ENCODE results near the gene FBXW7. TPM values are rescaled to one million over a fixed set of nuclear protein-coding genes. Genes with fewer than 3 reads are reported as not detected.

The FBXW7 gene
- total RNA-seq, 1 donor from 2014 or later, result 37.8 TPM

- no peaks in the 10 kb centered on the region for H3K9me3 Mint-ChIP-seq
- intact Hi-C loops (cut with micrococcal nuclease), result loop anchor here (2.0 kb wide), 1 partner anchor 185 kb away; no protein-coding TSS in a partner anchor
- H3K36me3 Mint-ChIP-seq (ENCODE audit: low read depth), result peaks cover 3% of the 10 kb centered on the region
- H3K4me3 Mint-ChIP-seq (ENCODE audit: low read depth), result no peak overlapping the region
- no peak overlapping the region for H3K27ac Mint-ChIP-seq
- H3K27me3 Mint-ChIP-seq (ENCODE audit: low read depth), result no peaks in the 10 kb centered on the region
- H3K4me1 Mint-ChIP-seq (ENCODE audit: low read depth), result peaks cover 29% of the 10 kb centered on the region
- no peak for DNase-seq (ENCODE audit: low spot score)
Observed at GRCh38 chr4:152455311-152455710, 80.6 kb downstream of the FBXW7 start.

- intact Hi-C loops (cut with micrococcal nuclease), result loop anchor here (2.0 kb wide), 1 partner anchor 186 kb away; no protein-coding TSS in a partner anchor
- H3K4me1 Mint-ChIP-seq (ENCODE audit: low read depth), result peaks cover 27% of the 10 kb centered on the region
- no peaks in the 10 kb centered on the region for H3K9me3 Mint-ChIP-seq
- no peak overlapping the region for H3K4me3 Mint-ChIP-seq (ENCODE audit: low read depth)
- peaks cover 3% of the 10 kb centered on the region for H3K36me3 Mint-ChIP-seq (ENCODE audit: low read depth)
- H3K27me3 Mint-ChIP-seq (ENCODE audit: low read depth), result no peaks in the 10 kb centered on the region
- H3K27ac Mint-ChIP-seq, result no peak overlapping the region
- no peak for DNase-seq (ENCODE audit: low spot score)
Observed at GRCh38 chr4:152454398-152455011, 81.4 kb downstream of the FBXW7 start.

- no peak for DNase-seq (ENCODE audit: low spot score)
- intact Hi-C loops (cut with micrococcal nuclease), result no loop called here
- Mint-ChIP-seq H3K9me3 (no peaks in the 10 kb centered on the region), H3K27me3 (ENCODE audit: low read depth) (no peaks in the 10 kb centered on the region), H3K36me3 (ENCODE audit: low read depth) (peaks cover 1% of the 10 kb centered on the region), H3K4me1 (ENCODE audit: low read depth) (peaks cover 18% of the 10 kb centered on the region), H3K27ac (no peak overlapping the region), H3K4me3 (ENCODE audit: low read depth) (no peak overlapping the region)
Observed at GRCh38 chr4:152451496-152451895, 84.4 kb downstream of the FBXW7 start.

GRCh38 chr4:152448854-152449253 lies 87.0 kb downstream of the FBXW7 start:
- H3K27ac Mint-ChIP-seq, result no peak overlapping the region
- DNase-seq (ENCODE audit: low spot score), result no peak
- no peak overlapping the region for H3K4me3 Mint-ChIP-seq (ENCODE audit: low read depth)
- H3K9me3 Mint-ChIP-seq, result no peaks in the 10 kb centered on the region
- H3K4me1 Mint-ChIP-seq (ENCODE audit: low read depth), result peaks cover 8% of the 10 kb centered on the region
- H3K27me3 Mint-ChIP-seq (ENCODE audit: low read depth), result no peaks in the 10 kb centered on the region
- peaks cover 8% of the 10 kb centered on the region for H3K36me3 Mint-ChIP-seq (ENCODE audit: low read depth)
- intact Hi-C loops (cut with micrococcal nuclease), result no loop called here

GRCh38 chr4:152448038-152448707 lies 87.7 kb downstream of the FBXW7 start:
- Mint-ChIP-seq H3K27ac (no peak overlapping the region), H3K27me3 (ENCODE audit: low read depth) (no peaks in the 10 kb centered on the region), H3K4me1 (ENCODE audit: low read depth) (peaks cover 8% of the 10 kb centered on the region), H3K9me3 (no peaks in the 10 kb centered on the region), H3K36me3 (ENCODE audit: low read depth) (peaks cover 8% of the 10 kb centered on the region), H3K4me3 (ENCODE audit: low read depth) (no peak overlapping the region)
- no peak for DNase-seq (ENCODE audit: low spot score)
- intact Hi-C loops (cut with micrococcal nuclease), result no loop called here

GRCh38 chr4:152443859-152444258 lies 92.0 kb downstream of the FBXW7 start:
- no peaks in the 10 kb centered on the region for H3K27me3 Mint-ChIP-seq (ENCODE audit: low read depth)
- intact Hi-C loops (cut with micrococcal nuclease), result no loop called here
- peaks cover 8% of the 10 kb centered on the region for H3K36me3 Mint-ChIP-seq (ENCODE audit: low read depth)
- peaks cover 8% of the 10 kb centered on the region for H3K4me1 Mint-ChIP-seq (ENCODE audit: low read depth)
- no peak for DNase-seq (ENCODE audit: low spot score)
- no peaks in the 10 kb centered on the region for H3K9me3 Mint-ChIP-seq
- no peak overlapping the region for H3K27ac Mint-ChIP-seq
- H3K4me3 Mint-ChIP-seq (ENCODE audit: low read depth), result no peak overlapping the region

GRCh38 chr4:152437561-152437960 lies 98.3 kb downstream of the FBXW7 start:
- H3K4me1 Mint-ChIP-seq (ENCODE audit: low read depth), result peaks cover 13% of the 10 kb centered on the region
- intact Hi-C loops (cut with micrococcal nuclease), result no loop called here

GRCh38 chr4:152436384-152436783 lies 99.5 kb downstream of the FBXW7 start:
- Mint-ChIP-seq H3K27ac (no peak overlapping the region), H3K27me3 (ENCODE audit: low read depth) (no peaks in the 10 kb centered on the region), H3K4me3 (ENCODE audit: low read depth) (no peak overlapping the region), H3K4me1 (ENCODE audit: low read depth) (peaks cover 14% of the 10 kb centered on the region), H3K9me3 (peaks cover 7% of the 10 kb centered on the region), H3K36me3 (ENCODE audit: low read depth) (peaks cover 15% of the 10 kb centered on the region)
- intact Hi-C loops (cut with micrococcal nuclease), result no loop called here
- DNase-seq (ENCODE audit: low spot score), result no peak

More at GRCh38 chr4:152437561-152437960, 98.3 kb downstream of the FBXW7 start:
- no peak overlapping the region for H3K27ac Mint-ChIP-seq
- H3K27me3 Mint-ChIP-seq (ENCODE audit: low read depth), result no peaks in the 10 kb centered on the region
- no peak overlapping the region for H3K4me3 Mint-ChIP-seq (ENCODE audit: low read depth)
- peaks cover 15% of the 10 kb centered on the region for H3K36me3 Mint-ChIP-seq (ENCODE audit: low read depth)
- DNase-seq (ENCODE audit: low spot score), result no peak
- H3K9me3 Mint-ChIP-seq, result peaks cover 7% of the 10 kb centered on the region

GRCh38 chr4:152434011-152434410 lies 101.9 kb downstream of the FBXW7 start:
- intact Hi-C loops (cut with micrococcal nuclease), result no loop called here
- peaks cover 18% of the 10 kb centered on the region for H3K36me3 Mint-ChIP-seq (ENCODE audit: low read depth)
- no peak for DNase-seq (ENCODE audit: low spot score)
- peaks cover 24% of the 10 kb centered on the region for H3K4me1 Mint-ChIP-seq (ENCODE audit: low read depth)
- no peak overlapping the region for H3K4me3 Mint-ChIP-seq (ENCODE audit: low read depth)
- peaks cover 7% of the 10 kb centered on the region for H3K9me3 Mint-ChIP-seq
- H3K27ac Mint-ChIP-seq, result no peak overlapping the region
- no peaks in the 10 kb centered on the region for H3K27me3 Mint-ChIP-seq (ENCODE audit: low read depth)

GRCh38 chr4:152431784-152432183 lies 104.1 kb downstream of the FBXW7 start:
- no peak for DNase-seq (ENCODE audit: low spot score)
- Mint-ChIP-seq H3K4me3 (ENCODE audit: low read depth) (no peak overlapping the region), H3K36me3 (ENCODE audit: low read depth) (peaks cover 10% of the 10 kb centered on the region), H3K9me3 (peaks cover under 1% of the 10 kb centered on the region), H3K4me1 (ENCODE audit: low read depth) (peaks cover 24% of the 10 kb centered on the region), H3K27me3 (ENCODE audit: low read depth) (no peaks in the 10 kb centered on the region), H3K27ac (no peak overlapping the region)
- intact Hi-C loops (cut with micrococcal nuclease), result no loop called here

- H3K27ac Mint-ChIP-seq, result no peak overlapping the region
Observed at GRCh38 chr4:152431291-152431690, 104.6 kb downstream of the FBXW7 start.

GRCh38 chr4:152430507-152430906 lies 105.4 kb downstream of the FBXW7 start:
- DNase-seq (ENCODE audit: low spot score), result no peak
- Mint-ChIP-seq H3K4me3 (ENCODE audit: low read depth) (no peak overlapping the region), H3K9me3 (no peaks in the 10 kb centered on the region), H3K36me3 (ENCODE audit: low read depth) (peaks cover 3% of the 10 kb centered on the region), H3K27ac (no peak overlapping the region), H3K4me1 (ENCODE audit: low read depth) (peaks cover 19% of the 10 kb centered on the region), H3K27me3 (ENCODE audit: low read depth) (no peaks in the 10 kb centered on the region)
- intact Hi-C loops (cut with micrococcal nuclease), result no loop called here

More at GRCh38 chr4:152431291-152431690, 104.6 kb downstream of the FBXW7 start:
- no peaks in the 10 kb centered on the region for H3K27me3 Mint-ChIP-seq (ENCODE audit: low read depth)
- H3K4me1 Mint-ChIP-seq (ENCODE audit: low read depth), result peaks cover 24% of the 10 kb centered on the region
- H3K4me3 Mint-ChIP-seq (ENCODE audit: low read depth), result no peak overlapping the region
- intact Hi-C loops (cut with micrococcal nuclease), result no loop called here
- H3K36me3 Mint-ChIP-seq (ENCODE audit: low read depth), result peaks cover 6% of the 10 kb centered on the region
- DNase-seq (ENCODE audit: low spot score), result no peak
- no peaks in the 10 kb centered on the region for H3K9me3 Mint-ChIP-seq

GRCh38 chr4:152427981-152428380 lies 107.9 kb downstream of the FBXW7 start:
- Mint-ChIP-seq H3K36me3 (ENCODE audit: low read depth) (peaks cover 3% of the 10 kb centered on the region), H3K27ac (no peak overlapping the region), H3K9me3 (no peaks in the 10 kb centered on the region), H3K27me3 (ENCODE audit: low read depth) (no peaks in the 10 kb centered on the region), H3K4me3 (ENCODE audit: low read depth) (no peak overlapping the region), H3K4me1 (ENCODE audit: low read depth) (peaks cover 16% of the 10 kb centered on the region)
- no peak for DNase-seq (ENCODE audit: low spot score)
- intact Hi-C loops (cut with micrococcal nuclease), result no loop called here

Measured in activated T-helper 2 cell treated with anti-CD3 and anti-CD28 coated beads, Interferon-gamma antibody, Interleukin-2, Interleukin-4, amounts not matched to agents 10 μg/mL and 5 μg/mL and 100 μg/mL, durations not matched to agents 14 hours and 24 hours and 36 hours (primary cell).